K562 (cell line): ENCODE results near the gene KCNJ15. TPM values are rescaled to one million over a fixed set of nuclear protein-coding genes. Genes with fewer than 3 reads are reported as not detected.

ENCODE experiments used
- AFF1 ChIP-seq, 2 experiments: fragments of 450-650 bp; IDR thresholded peaks; 2 replicates each; pipeline ENCODE4 v1.6.1; 2018; ENCODE audit warnings: mild to moderate bottlenecking in 2 of 2, low read depth in 1 of 2; ENCODE audit not compliant: partially characterized antibody in 2 of 2
- MECOM ChIP-seq: fragments of 250-450 bp; sonication (Bioruptor Pico); IDR thresholded peaks from 2 replicates; pipeline ENCODE4 v1.8.0; 2022; ENCODE audit warnings: inconsistent platforms
- polyA plus RNA-seq, 8 experiments: library from polyadenylated mRNA; depleted of rRNA in 4 of 8; stranded (reverse) in 5 of 8; unstranded in 3 of 8; fragments of >200 nt; fragmentation: Nextera tagmentation in 2 of 8; fragmentation: Illumina TruSeq in 1 of 8; extraction: Ambion mirVana in 2 of 8; extraction: Trizol in 1 of 8; gene quantifications; 2 replicates each; pipeline versions ENCODE4 v1.2.1 to v1.2.3, GENCODE V29; 2011 to 2014; ENCODE audit warnings: inconsistent platforms in 1 of 8, missing spikeins in 1 of 8
- total RNA-seq, 7 experiments: library from RNA; depleted of rRNA in 6 of 7; stranded (reverse); fragments of >200 nt in 6 of 7; fragmentation: Illumina TruSeq in 2 of 7; extraction: Trizol in 2 of 7; gene quantifications; 2 replicates each; pipeline versions ENCODE4 v1.2.1 to v1.2.3, GENCODE V29; 2011 to 2021; ENCODE audit warnings: low replicate concordance in 1 of 7
- TF ChIP-seq, protein P1 (sequence below), 2 experiments: IDR thresholded peaks in 1 of 2; conservative IDR thresholded peaks in 1 of 2; 2 replicates each; pipeline ENCODE4 v1.6.1; 2016; ENCODE audit warnings: low read depth in 2 of 2, mild to moderate bottlenecking in 1 of 2, missing compliant biosample characterization in 1 of 2, missing genetic modification characterization in 1 of 2, moderate library complexity in 1 of 2

KCNJ15 gene
- total and polyA plus RNA-seq, 9 of the 15 experiments (the other 6 are each of a cell fraction or from before 2014, with no cell fraction given) = 0.20 to 3.0 (median 0.72) TPM; not detected in 1

DNA sequence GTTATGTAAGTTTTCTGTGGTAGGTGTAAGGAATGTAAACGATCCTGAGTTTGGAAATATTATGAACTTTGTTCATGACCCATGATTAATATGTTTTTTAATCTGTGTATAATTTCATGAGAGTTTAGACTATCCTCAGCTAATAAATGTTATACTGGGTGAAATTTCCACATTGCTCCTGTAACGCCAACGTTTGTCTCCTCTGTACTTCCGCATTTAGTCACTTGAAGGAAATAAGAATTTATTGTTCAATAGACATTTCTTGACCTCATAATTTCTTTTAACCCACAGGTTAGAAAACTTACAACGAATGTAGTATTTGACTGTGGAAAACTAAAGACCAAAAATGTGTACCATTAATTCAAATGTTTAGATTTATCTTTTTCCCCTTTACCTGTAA is 876 bp downstream of the KCNJ15 start (continued):
- TF ChIP-seq, protein P1, sequence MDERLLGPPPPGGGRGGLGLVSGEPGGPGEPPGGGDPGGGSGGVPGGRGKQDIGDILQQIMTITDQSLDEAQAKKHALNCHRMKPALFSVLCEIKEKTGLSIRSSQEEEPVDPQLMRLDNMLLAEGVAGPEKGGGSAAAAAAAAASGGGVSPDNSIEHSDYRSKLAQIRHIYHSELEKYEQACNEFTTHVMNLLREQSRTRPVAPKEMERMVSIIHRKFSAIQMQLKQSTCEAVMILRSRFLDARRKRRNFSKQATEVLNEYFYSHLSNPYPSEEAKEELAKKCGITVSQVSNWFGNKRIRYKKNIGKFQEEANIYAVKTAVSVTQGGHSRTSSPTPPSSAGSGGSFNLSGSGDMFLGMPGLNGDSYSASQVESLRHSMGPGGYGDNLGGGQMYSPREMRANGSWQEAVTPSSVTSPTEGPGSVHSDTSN (CRISPR knock-in tag; IDR thresholded peaks at IDR 0.05; ENCODE audit: low read depth) = no peak
- TF ChIP-seq, protein P1 (tag; conservative IDR thresholded peaks at IDR 0.05; ENCODE audit: low read depth) = no peak
- TF ChIP-seq MECOM (CRISPR knock-in tag) (no peak), AFF1 (IDR thresholded peaks at IDR 0.05; ENCODE audit: low read depth in 1 of 2, partially characterized antibody in 2 of 2) (no peak)
